ENCODE data around the gene ARSB. TPM values are rescaled to one million over a fixed set of nuclear protein-coding genes. Genes with fewer than 3 reads are reported as not detected.

Gene ARSB
- polyA plus RNA-seq, 2 of the 4 experiments (the other 2 are of a cell fraction), result 8.4 to 13.4 TPM

DNA sequence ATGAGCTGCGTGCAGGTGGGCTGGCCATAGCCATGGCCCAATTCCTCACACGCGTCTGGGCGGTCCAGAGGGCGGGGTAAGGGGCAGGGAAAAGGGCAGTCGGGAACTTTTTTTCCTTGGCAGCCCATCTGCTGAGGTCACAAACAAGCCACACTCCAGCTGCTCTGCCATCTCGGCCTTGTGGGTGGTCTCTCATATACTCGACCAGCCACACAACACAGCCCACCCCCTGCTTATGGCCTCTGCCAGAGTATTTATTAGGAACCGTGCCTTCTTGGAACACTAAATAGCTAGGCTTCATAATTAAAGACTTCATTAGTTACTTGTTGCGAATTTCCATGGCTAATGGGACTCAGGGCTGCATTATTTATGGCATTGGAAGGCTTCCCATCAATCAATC, 238.1 kb downstream of the ARSB start:
- no peak for ATAC-seq
- Histone ChIP-seq H3K4me3 (no peak overlapping the region), H3K4me1 (peaks cover 8% of the 10 kb centered on the region), H3K4me2 (no peak overlapping the region), H3K27ac (no peak overlapping the region), H3K9me3 (no peaks in the 10 kb centered on the region)
- WGBS (ENCODE audit: missing lambda C conversion rate), result 78% methylated on average over 10 of the region's 10 CpGs
- no peak for FAIRE-seq
- ChIA-PET POLR2A (no interaction called here), CTCF (interaction anchor here (1.2 kb wide), 1 partner anchor 33 kb away, joined by 3 read pairs; no protein-coding TSS in a partner anchor)
- TF ChIP-seq RCOR1 (IDR thresholded peaks at IDR 0.05; ENCODE audit: low read depth, low read length), result no peak
- TF ChIP-seq EHMT2 (IDR thresholded peaks at IDR 0.05; ENCODE audit: low read depth), result no peak
- no peak for TF ChIP-seq SREBF2 (IDR thresholded peaks at IDR 0.05)
- TF ChIP-seq MAX (IDR thresholded peaks at IDR 0.05), result no peak
- no peak for TF ChIP-seq HOXB13 (CRISPR knock-in tag; IDR thresholded peaks at IDR 0.05; ENCODE audit: low read depth)
- no peak for TF ChIP-seq HEYL (CRISPR knock-in tag; IDR thresholded peaks at IDR 0.05)
- no peak for TF ChIP-seq NFE2L2 (conservative IDR thresholded peaks at IDR 0.05; ENCODE audit: low read length)
- no peak for TF ChIP-seq CHD2 (IDR thresholded peaks at IDR 0.05; ENCODE audit: low read length, partially characterized antibody)
- DNase-seq (ENCODE audit: low read depth in 1 of 2, low spot score in 1 of 2), result no peak

GRCh38 chr5:78746021-78746770, 238.9 kb downstream of the ARSB start:
- H3K27ac ChIP-seq, result no peak overlapping the region
- H3K4me3 ChIP-seq, result no peak overlapping the region
- ATAC-seq (no peak), DNase-seq (ENCODE audit: low read depth in 1 of 2, low spot score in 1 of 2) (no peak), FAIRE-seq (no peak)
- WGBS (ENCODE audit: missing lambda C conversion rate), result 78% methylated on average over 6 of the region's 6 CpGs
- H3K9me3 ChIP-seq, result no peaks in the 10 kb centered on the region
- no peaks in the 10 kb centered on the region; the same call in 2 of the 3 replicates for H3K4me1 ChIP-seq
- no peak overlapping the region for H3K4me2 ChIP-seq
- TF ChIP-seq PHF8 (IDR thresholded peaks at IDR 0.05; ENCODE audit: borderline replicate concordance, low read depth), result no peak
- TF ChIP-seq SMC3 (IDR thresholded peaks at IDR 0.05), result no peak
- no peak for TF ChIP-seq RNF2 (IDR thresholded peaks at IDR 0.05; ENCODE audit: borderline replicate concordance, low read depth)
- TF ChIP-seq HOXB5 (CRISPR knock-in tag; IDR thresholded peaks at IDR 0.05), result no peak
- ChIA-PET POLR2A (no interaction called here), CTCF (interaction anchor here (1.2 to 2.8 kb wide), 3 partner anchors 11 to 219 kb away, joined by 4 to 6 read pairs (median 4); no protein-coding TSS in a partner anchor)

GRCh38 chr5:78744951-78745534, 240.1 kb downstream of the ARSB start:
- POLR2A ChIA-PET, result no interaction called here
- FAIRE-seq, result no peak
- DNase-seq (ENCODE audit: low read depth in 1 of 2, low spot score in 1 of 2), result no peak
- TF ChIP-seq ZFP36 (IDR thresholded peaks at IDR 0.05; ENCODE audit: borderline replicate concordance, partially characterized antibody) (no peak), RFX5 (IDR thresholded peaks at IDR 0.05) (no peak), MAFK (IDR thresholded peaks at IDR 0.05; ENCODE audit: partially characterized antibody) (no peak), RCOR1 (IDR thresholded peaks at IDR 0.05; ENCODE audit: low read depth, low read length) (no peak), PHF8 (IDR thresholded peaks at IDR 0.05; ENCODE audit: borderline replicate concordance, low read depth) (no peak), MYC (IDR thresholded peaks at IDR 0.05; ENCODE audit: borderline replicate concordance, low read length) (no peak), MAZ (IDR thresholded peaks at IDR 0.05; ENCODE audit: borderline replicate concordance, low read depth, low read length) (no peak), CBX2 (IDR thresholded peaks at IDR 0.05; ENCODE audit: borderline replicate concordance, low read depth) (no peak), JUN (IDR thresholded peaks at IDR 0.05) (no peak), NR3C1 (IDR thresholded peaks at IDR 0.05) (no peak), RNF2 (IDR thresholded peaks at IDR 0.05; ENCODE audit: borderline replicate concordance, low read depth) (no peak), BCL3 (IDR thresholded peaks at IDR 0.05) (no peak), POLR2AphosphoS2 (conservative IDR thresholded peaks at IDR 0.05; ENCODE audit: low read length) (no peak), HOXA7 (CRISPR knock-in tag; IDR thresholded peaks at IDR 0.05) (no peak), POLR2A (IDR thresholded peaks at IDR 0.05; ENCODE audit: low read length) (no peak)
- TF ChIP-seq, protein P1, sequence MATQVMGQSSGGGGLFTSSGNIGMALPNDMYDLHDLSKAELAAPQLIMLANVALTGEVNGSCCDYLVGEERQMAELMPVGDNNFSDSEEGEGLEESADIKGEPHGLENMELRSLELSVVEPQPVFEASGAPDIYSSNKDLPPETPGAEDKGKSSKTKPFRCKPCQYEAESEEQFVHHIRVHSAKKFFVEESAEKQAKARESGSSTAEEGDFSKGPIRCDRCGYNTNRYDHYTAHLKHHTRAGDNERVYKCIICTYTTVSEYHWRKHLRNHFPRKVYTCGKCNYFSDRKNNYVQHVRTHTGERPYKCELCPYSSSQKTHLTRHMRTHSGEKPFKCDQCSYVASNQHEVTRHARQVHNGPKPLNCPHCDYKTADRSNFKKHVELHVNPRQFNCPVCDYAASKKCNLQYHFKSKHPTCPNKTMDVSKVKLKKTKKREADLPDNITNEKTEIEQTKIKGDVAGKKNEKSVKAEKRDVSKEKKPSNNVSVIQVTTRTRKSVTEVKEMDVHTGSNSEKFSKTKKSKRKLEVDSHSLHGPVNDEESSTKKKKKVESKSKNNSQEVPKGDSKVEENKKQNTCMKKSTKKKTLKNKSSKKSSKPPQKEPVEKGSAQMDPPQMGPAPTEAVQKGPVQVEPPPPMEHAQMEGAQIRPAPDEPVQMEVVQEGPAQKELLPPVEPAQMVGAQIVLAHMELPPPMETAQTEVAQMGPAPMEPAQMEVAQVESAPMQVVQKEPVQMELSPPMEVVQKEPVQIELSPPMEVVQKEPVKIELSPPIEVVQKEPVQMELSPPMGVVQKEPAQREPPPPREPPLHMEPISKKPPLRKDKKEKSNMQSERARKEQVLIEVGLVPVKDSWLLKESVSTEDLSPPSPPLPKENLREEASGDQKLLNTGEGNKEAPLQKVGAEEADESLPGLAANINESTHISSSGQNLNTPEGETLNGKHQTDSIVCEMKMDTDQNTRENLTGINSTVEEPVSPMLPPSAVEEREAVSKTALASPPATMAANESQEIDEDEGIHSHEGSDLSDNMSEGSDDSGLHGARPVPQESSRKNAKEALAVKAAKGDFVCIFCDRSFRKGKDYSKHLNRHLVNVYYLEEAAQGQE (IDR thresholded peaks at IDR 0.05), result no peak
- TF ChIP-seq, protein P2, sequence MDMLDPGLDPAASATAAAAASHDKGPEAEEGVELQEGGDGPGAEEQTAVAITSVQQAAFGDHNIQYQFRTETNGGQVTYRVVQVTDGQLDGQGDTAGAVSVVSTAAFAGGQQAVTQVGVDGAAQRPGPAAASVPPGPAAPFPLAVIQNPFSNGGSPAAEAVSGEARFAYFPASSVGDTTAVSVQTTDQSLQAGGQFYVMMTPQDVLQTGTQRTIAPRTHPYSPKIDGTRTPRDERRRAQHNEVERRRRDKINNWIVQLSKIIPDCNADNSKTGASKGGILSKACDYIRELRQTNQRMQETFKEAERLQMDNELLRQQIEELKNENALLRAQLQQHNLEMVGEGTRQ (IDR thresholded peaks at IDR 0.05), result no peak

More at GRCh38 chr5:78744951-78745534, 240.1 kb downstream of the ARSB start:
- H3K4me2 ChIP-seq, result no peak overlapping the region
- no peak for ATAC-seq
- H3K4me1 ChIP-seq, result no peaks in the 10 kb centered on the region
- no peak overlapping the region for H3K27ac ChIP-seq
- no peak overlapping the region for H3K4me3 ChIP-seq
- CTCF ChIA-PET, result interaction anchor here (0.6 to 2.8 kb wide), 5 partner anchors 12 to 220 kb away, joined by 3 to 6 read pairs (median 4); no protein-coding TSS in a partner anchor
- 77% methylated on average over 3 of the region's 3 CpGs for WGBS (ENCODE audit: missing lambda C conversion rate)
- H3K9me3 ChIP-seq, result no peaks in the 10 kb centered on the region

Data from A549 (cell line).